OCI-LY7 (cell line): ENCODE data around the gene C9orf72. TPM values are rescaled to one million over a fixed set of nuclear protein-coding genes. Genes with fewer than 3 reads are reported as not detected.

Source experiments
- BruUV-seq: library from RNA; stranded (reverse); fragments of 400-500 nt; replicated peaks from 2 replicates; lab custom pipeline; 2021; lab: Mats Ljungman, UMichigan
- CTCF ChIA-PET: fragments of 300-600 bp; sonication (Branson Sonifier 250); formaldehyde crosslinking; loops from one replicate; lab custom pipeline; 2022; ENCODE audit warnings: antibody characterized with exemption; ENCODE audit not compliant: unreplicated experiment; lab: Charles Lee
- POLR2A ChIA-PET: fragments of 300-600 bp; sonication (Branson Sonifier 250); formaldehyde crosslinking; loops from one replicate; lab custom pipeline; 2022; ENCODE audit warnings: antibody characterized with exemption; lab: Charles Lee
- DNase-seq: peaks from one replicate; pipeline ENCODE4 v3.0.0-alpha.2; 2015; ENCODE audit warnings: low spot score
- H2AFZ ChIP-seq: fragments of 200-600 bp; sonication (generic), shearing (Covaris generic); 2 replicates; pipeline ENCODE4 v1.6.1; 2014; ENCODE audit warnings: mild to moderate bottlenecking, antibody characterized with exemption, low read length, moderate library complexity
- H3K27ac ChIP-seq: fragments of 200-600 bp; sonication (generic); 2 replicates; pipeline ENCODE4 v1.5.1; 2014; ENCODE audit warnings: mixed run types, low read depth, mild to moderate bottlenecking, moderate library complexity, low read length, inconsistent platforms; ENCODE audit not compliant: poor library complexity, severe bottlenecking
- H3K36me3 ChIP-seq: fragments of 200-600 bp; sonication (generic); 2 replicates; pipeline ENCODE4 v1.6.1; 2014; ENCODE audit warnings: mild to moderate bottlenecking, antibody characterized with exemption, low read length, moderate library complexity, mixed read lengths; ENCODE audit not compliant: insufficient read depth
- H3K4me1 ChIP-seq: fragments of 200-600 bp; sonication (generic); 2 replicates; pipeline ENCODE4 v1.5.1; 2014; ENCODE audit warnings: mild to moderate bottlenecking, low read length; ENCODE audit not compliant: insufficient read depth, poor library complexity, severe bottlenecking
- H3K4me2 ChIP-seq: fragments of 200-600 bp; sonication (generic); 2 replicates; pipeline ENCODE4 v1.6.1; 2014; ENCODE audit warnings: mild to moderate bottlenecking, low read length
- H3K4me3 ChIP-seq: fragments of 200-600 bp; sonication (generic); 2 replicates; pipeline ENCODE4 v1.5.1; 2014; ENCODE audit warnings: mild to moderate bottlenecking, low read depth, low read length; ENCODE audit not compliant: poor library complexity, severe bottlenecking
- H3K79me2 ChIP-seq: fragments of 200-600 bp; sonication (generic); 2 replicates; pipeline ENCODE4 v1.6.1; 2016; ENCODE audit warnings: low read depth, mild to moderate bottlenecking, low read length, moderate library complexity, mixed read lengths; ENCODE audit not compliant: insufficient read depth
- H3K9me2 ChIP-seq: fragments of 200-600 bp; sonication (generic); 2 replicates; pipeline ENCODE4 v1.6.1; 2016; ENCODE audit warnings: mild to moderate bottlenecking, low read length, mixed read lengths; ENCODE audit not compliant: insufficient read depth
- H3K9me3 ChIP-seq: fragments of 200-600 bp; sonication (generic); 2 replicates; pipeline ENCODE4 v1.6.1; 2014; ENCODE audit warnings: mild to moderate bottlenecking, mixed run types, low read length, mixed read lengths
- H4K20me1 ChIP-seq: fragments of 200-600 bp; sonication (generic); 2 replicates; pipeline ENCODE4 v1.6.1; 2014; ENCODE audit warnings: mild to moderate bottlenecking, antibody characterized with exemption, low read length, moderate library complexity, mixed read lengths; ENCODE audit not compliant: insufficient read depth
- CTCF ChIP-seq: fragments of 200-600 bp; sonication (generic); conservative IDR thresholded peaks from 2 replicates; pipeline ENCODE4 v1.5.1; 2014; ENCODE audit warnings: mild to moderate bottlenecking, antibody characterized with exemption, low read length, moderate library complexity, mixed read lengths
- EZH2phosphoT487 ChIP-seq: fragments of 200-600 bp; sonication (generic); IDR thresholded peaks from 2 replicates; pipeline ENCODE4 v1.6.1; 2018; ENCODE audit warnings: low read depth, borderline replicate concordance, mild to moderate bottlenecking, mixed run types, antibody characterized with exemption, low read length, moderate library complexity, mixed read lengths
- intact Hi-C: fragments of 100-400 bp; cut with micrococcal nuclease; formaldehyde crosslinking; loops from one replicate; pipeline ENCODE4 v1.10.0; 2022; ENCODE audit not compliant: unreplicated experiment
- total RNA-seq, 2 experiments: library from RNA; depleted of rRNA in 1 of 2; stranded (reverse); fragments of >200 nt in 1 of 2; shearing (Covaris generic) in 1 of 2; gene quantifications; 2 replicates each; pipeline ENCODE4 v1.2.3, GENCODE V29; 2014 to 2022

The C9orf72 gene
- total RNA-seq, 2 experiments from 2014 or later: 12.3 to 16.4 TPM

- no TSS peak for BruUV-seq
- peak; percentile 61 for DNase-seq
- ChIA-PET CTCF (no interaction called here), POLR2A (interaction anchor here (0.9 to 1.6 kb wide), 2 partner anchors 10 to 13 kb away, joined by 3 to 4 read pairs; no protein-coding TSS in a partner anchor)
- peak overlapping the region; percentile 70 for H2AFZ ChIP-seq
- peak overlapping the region; percentile 72 for H3K4me3 ChIP-seq
- no peaks in the 10 kb centered on the region for H3K9me2 ChIP-seq
- peaks cover 13% of the 10 kb centered on the region for H3K4me1 ChIP-seq
- 0 out of 2 replicates have a peak, but pooled peaks cover 2% of the 10 kb centered on the region for H4K20me1 ChIP-seq
- H3K9me3 ChIP-seq: peaks cover 12% of the 10 kb centered on the region
- H3K4me2 ChIP-seq: peak overlapping the region; percentile 82
- intact Hi-C loops: loop anchor here (2.0 kb wide), 1 partner anchor 626 kb away; the partner anchor contains the start of gene PLAA
- no peaks in the 10 kb centered on the region for H3K36me3 ChIP-seq
- TF ChIP-seq EZH2phosphoT487 (no peak), CTCF (no peak)
- no peaks in the 10 kb centered on the region for H3K79me2 ChIP-seq
- peak overlapping the region; percentile 79 for H3K27ac ChIP-seq
Measured at GRCh38 chr9:27572566-27572917, 739 bp downstream of the C9orf72 start.

GRCh38 chr9:27572061-27572460 lies 1.2 kb downstream of the C9orf72 start:
- Histone ChIP-seq H4K20me1 (0 out of 2 replicates have a peak, but pooled peaks cover 4% of the 10 kb centered on the region), H3K4me3 (peak overlapping the region; percentile 72), H3K9me3 (peaks cover 12% of the 10 kb centered on the region), H3K36me3 (peaks cover 2% of the 10 kb centered on the region), H3K9me2 (no peaks in the 10 kb centered on the region), H3K4me1 (peaks cover 13% of the 10 kb centered on the region), H2AFZ (no peak overlapping the region; the same call in 1 of the 2 replicates), H3K27ac (no peak overlapping the region), H3K79me2 (no peaks in the 10 kb centered on the region), H3K4me2 (peak overlapping the region; percentile 82)
- ChIA-PET CTCF (no interaction called here), POLR2A (no interaction called here)
- TF ChIP-seq EZH2phosphoT487: no peak
- TF ChIP-seq CTCF: no peak
- DNase-seq: no peak
- BruUV-seq: TSS peak; percentile 58
- intact Hi-C loops: loop anchor here (2.0 kb wide), 1 partner anchor 625 kb away; the partner anchor contains the start of gene PLAA

- POLR2A ChIA-PET: interaction anchor here (1.4 kb wide), 1 partner anchor 11 kb away, joined by 3 read pairs; no protein-coding TSS in a partner anchor
Measured at GRCh38 chr9:27571011-27571410, 2.3 kb downstream of the C9orf72 start.

More at GRCh38 chr9:27571011-27571410, 2.3 kb downstream of the C9orf72 start:
- CTCF ChIA-PET: no interaction called here
- Histone ChIP-seq H3K79me2 (no peaks in the 10 kb centered on the region), H3K4me1 (peaks cover 13% of the 10 kb centered on the region), H3K36me3 (peaks cover 11% of the 10 kb centered on the region), H4K20me1 (0 out of 2 replicates have a peak, but pooled peaks cover 4% of the 10 kb centered on the region), H3K9me2 (no peaks in the 10 kb centered on the region), H2AFZ (no peak overlapping the region), H3K4me2 (0 out of 2 replicates have a peak overlapping the region, but pooled peaks have one; percentile 82), H3K9me3 (peaks cover 12% of the 10 kb centered on the region), H3K27ac (no peak overlapping the region), H3K4me3 (no peak overlapping the region)
- TF ChIP-seq EZH2phosphoT487 (no peak), CTCF (no peak)
- no TSS peak for BruUV-seq
- DNase-seq: no peak
- intact Hi-C loops: no loop called here
